ENCODE measurements around the gene SMC6. TPM values are rescaled to one million over a fixed set of nuclear protein-coding genes. Genes with fewer than 3 reads are reported as not detected.

The SMC6 gene
- total RNA-seq, 4 donors from 2014 or later: 15.4 to 30.0 (median 19.0) TPM

DNA sequence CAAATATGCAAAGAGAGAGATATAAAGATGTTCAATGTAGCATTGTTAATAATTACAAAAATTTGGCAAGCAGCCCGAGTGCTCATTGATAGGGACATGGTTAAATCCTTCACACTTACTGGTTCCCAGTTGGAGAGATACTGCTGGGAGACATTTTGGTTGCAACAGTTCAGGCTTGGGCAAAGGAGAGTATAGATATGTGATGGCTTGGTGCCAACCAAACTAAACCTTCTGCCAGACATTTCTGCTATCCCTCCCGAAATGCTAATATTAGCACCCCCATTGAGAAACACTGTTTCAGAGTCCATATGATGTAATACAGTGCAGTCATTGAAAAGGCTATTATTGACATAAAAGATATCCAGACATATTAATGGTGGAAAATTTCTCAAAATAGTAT lies 11.8 kb upstream of the SMC6 start:
- 90 to 96% methylated on average over 2 of the region's 2 CpGs for WGBS, 2 donors
- Histone ChIP-seq H3K36me3 (peaks cover 0 to 2% of the 10 kb centered on the region in 2 donors), H3K27ac (no peak overlapping the region), H3K27me3 (no peaks in the 10 kb centered on the region), H3K9me3 (no peaks in the 10 kb centered on the region), H3K4me3 (replicated peaks in 1 of 3) (no peak overlapping the region), H3K4me1 (no peaks in the 10 kb centered on the region)
- no peak for TF ChIP-seq POLR2A (IDR thresholded peaks at IDR 0.05)
- TF ChIP-seq, protein P1, sequence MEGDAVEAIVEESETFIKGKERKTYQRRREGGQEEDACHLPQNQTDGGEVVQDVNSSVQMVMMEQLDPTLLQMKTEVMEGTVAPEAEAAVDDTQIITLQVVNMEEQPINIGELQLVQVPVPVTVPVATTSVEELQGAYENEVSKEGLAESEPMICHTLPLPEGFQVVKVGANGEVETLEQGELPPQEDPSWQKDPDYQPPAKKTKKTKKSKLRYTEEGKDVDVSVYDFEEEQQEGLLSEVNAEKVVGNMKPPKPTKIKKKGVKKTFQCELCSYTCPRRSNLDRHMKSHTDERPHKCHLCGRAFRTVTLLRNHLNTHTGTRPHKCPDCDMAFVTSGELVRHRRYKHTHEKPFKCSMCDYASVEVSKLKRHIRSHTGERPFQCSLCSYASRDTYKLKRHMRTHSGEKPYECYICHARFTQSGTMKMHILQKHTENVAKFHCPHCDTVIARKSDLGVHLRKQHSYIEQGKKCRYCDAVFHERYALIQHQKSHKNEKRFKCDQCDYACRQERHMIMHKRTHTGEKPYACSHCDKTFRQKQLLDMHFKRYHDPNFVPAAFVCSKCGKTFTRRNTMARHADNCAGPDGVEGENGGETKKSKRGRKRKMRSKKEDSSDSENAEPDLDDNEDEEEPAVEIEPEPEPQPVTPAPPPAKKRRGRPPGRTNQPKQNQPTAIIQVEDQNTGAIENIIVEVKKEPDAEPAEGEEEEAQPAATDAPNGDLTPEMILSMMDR (IDR thresholded peaks at IDR 0.05): no peak
- no peak for DNase-seq
- intact Hi-C loops (cut with DNase I): no loop called here

DNA sequence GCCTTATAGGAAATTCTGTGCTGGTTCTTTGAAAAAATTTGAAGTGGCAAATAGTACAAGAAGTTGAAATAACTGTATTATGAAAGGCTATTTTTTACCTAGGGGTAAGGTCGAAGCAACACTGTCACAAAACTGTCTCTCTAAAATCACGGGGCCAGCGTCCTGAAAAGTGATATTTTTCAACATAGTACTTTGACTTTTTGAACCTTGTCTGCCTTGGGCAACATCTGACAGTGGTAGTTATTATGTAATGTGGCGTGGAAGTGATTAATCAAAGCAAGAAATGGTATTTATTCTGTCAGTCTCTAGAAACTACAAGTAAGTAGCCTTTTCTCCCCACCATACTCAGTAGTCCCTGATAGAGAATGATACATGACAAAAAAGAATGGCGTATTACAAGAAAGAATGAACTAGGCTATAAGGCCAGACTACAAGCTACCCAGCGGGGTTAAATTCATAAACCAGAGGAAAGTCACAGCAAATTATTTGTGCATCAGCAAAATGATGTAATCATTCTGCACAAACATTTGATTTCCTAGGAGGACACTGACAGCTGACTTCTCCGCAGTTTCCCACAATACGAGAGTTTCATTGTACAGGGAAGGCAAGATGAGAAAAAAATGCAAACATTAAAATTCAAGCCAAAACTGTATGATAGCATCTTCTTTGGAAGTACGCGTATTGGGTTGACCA lies 10.2 kb upstream of the SMC6 start:
- 95 to 96% methylated on average over 10 of the region's 10 CpGs for WGBS, 2 donors
- H3K36me3 ChIP-seq: no peaks in the 10 kb centered on the region
- intact Hi-C loops (cut with DNase I): no loop called here
- H3K4me1 ChIP-seq: no peaks in the 10 kb centered on the region
- H3K9me3 ChIP-seq: no peaks in the 10 kb centered on the region
- DNase-seq: no peak
- TF ChIP-seq, protein P1 (IDR thresholded peaks at IDR 0.05): no peak
- TF ChIP-seq POLR2A (IDR thresholded peaks at IDR 0.05): no peak
- no peaks in the 10 kb centered on the region for H3K27me3 ChIP-seq
- no peak overlapping the region for H3K4me3 ChIP-seq (replicated peaks in 1 of 3)
- H3K27ac ChIP-seq: no peak overlapping the region

DNA sequence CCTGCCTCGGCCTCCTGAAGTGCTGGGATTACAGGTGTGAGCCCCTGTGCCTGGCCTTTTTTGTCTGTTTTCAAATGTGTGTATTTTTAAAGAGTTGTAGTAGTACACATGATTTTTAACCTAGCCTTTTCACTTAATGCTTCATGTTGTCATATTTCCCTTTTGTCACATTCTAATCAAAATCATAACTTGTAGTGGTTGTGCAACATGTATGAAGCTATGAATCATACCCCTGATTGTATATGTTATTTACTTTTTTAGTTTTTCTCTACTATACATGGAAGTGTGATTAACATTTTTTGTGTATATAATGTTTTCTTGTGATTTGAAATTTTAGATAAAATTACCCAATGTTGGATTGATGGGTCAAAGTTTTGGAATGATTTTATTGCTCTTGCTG lies 8.8 kb upstream of the SMC6 start:
- WGBS, 2 donors: 96 to 100% methylated on average over 1 of the region's 1 CpG
- H3K9me3 ChIP-seq: no peaks in the 10 kb centered on the region
- intact Hi-C loops (cut with DNase I): no loop called here
- DNase-seq: no peak
- H3K4me1 ChIP-seq: no peaks in the 10 kb centered on the region
- H3K4me3 ChIP-seq (replicated peaks in 1 of 3): no peak overlapping the region
- no peak overlapping the region for H3K27ac ChIP-seq
- H3K36me3 ChIP-seq: no peaks in the 10 kb centered on the region
- no peaks in the 10 kb centered on the region for H3K27me3 ChIP-seq
- TF ChIP-seq, protein P1 (IDR thresholded peaks at IDR 0.05): no peak
- TF ChIP-seq POLR2A (IDR thresholded peaks at IDR 0.05): no peak

DNA sequence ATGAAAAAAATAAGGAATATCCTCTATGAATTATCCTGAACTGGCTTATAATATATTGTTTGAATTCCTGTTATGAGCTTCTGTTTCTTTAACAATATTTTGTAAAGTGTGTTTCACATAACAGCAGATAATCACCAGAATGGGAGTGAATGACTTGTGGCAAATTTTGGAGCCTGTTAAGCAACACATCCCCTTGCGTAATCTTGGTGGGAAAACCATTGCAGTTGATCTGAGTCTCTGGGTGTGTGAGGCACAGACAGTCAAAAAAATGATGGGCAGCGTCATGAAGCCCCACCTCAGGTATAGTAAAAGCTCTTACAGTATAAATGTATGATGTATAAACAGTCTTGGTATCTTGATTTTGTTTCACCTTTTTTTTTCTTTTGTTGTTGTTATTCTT lies 6.2 kb upstream of the SMC6 start:
- intact Hi-C loops (cut with DNase I): no loop called here
- H3K4me1 ChIP-seq: peaks cover 0 to under 1% of the 10 kb centered on the region in 2 donors
- no peaks in the 10 kb centered on the region for H3K9me3 ChIP-seq
- TF ChIP-seq, protein P1 (IDR thresholded peaks at IDR 0.05): no peak
- TF ChIP-seq POLR2A (IDR thresholded peaks at IDR 0.05): no peak
- no peaks in the 10 kb centered on the region for H3K36me3 ChIP-seq
- H3K27me3 ChIP-seq: no peaks in the 10 kb centered on the region
- WGBS, 2 donors: 88 to 95% methylated on average over 2 of the region's 2 CpGs
- H3K4me3 ChIP-seq (replicated peaks in 1 of 3): no peak overlapping the region
- no peak overlapping the region for H3K27ac ChIP-seq
- no peak for DNase-seq

DNA sequence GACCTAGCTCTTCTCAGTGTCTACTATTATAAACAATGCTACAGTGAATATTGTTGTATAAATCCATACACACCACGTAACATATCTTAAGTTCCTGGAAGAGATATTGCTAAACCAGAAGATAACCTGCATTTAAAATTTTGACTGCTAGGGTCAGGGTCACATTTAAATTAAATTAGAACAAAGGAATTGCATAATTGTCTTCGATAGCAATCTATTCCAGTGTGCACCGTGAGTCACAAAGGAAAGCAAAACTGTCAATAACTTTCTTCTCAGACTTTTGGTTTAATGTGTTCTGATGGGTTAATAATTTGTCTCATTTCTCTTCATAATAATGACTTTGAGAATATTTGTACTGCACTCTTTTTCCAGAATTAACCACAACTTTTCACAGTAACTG lies 4.5 kb upstream of the SMC6 start:
- peaks cover 6 to 7% of the 10 kb centered on the region in 2 donors for H3K4me1 ChIP-seq
- no peaks in the 10 kb centered on the region for H3K9me3 ChIP-seq
- intact Hi-C loops (cut with DNase I): no loop called here
- no peak for TF ChIP-seq POLR2A (IDR thresholded peaks at IDR 0.05)
- TF ChIP-seq, protein P1 (IDR thresholded peaks at IDR 0.05): no peak
- 90 to 93% methylated on average over 3 of the region's 3 CpGs for WGBS, 2 donors
- H3K27me3 ChIP-seq: no peaks in the 10 kb centered on the region
- H3K27ac ChIP-seq: no peak overlapping the region
- DNase-seq: no peak
- H3K4me3 ChIP-seq (replicated peaks in 1 of 3): no peak overlapping the region
- H3K36me3 ChIP-seq: no peaks in the 10 kb centered on the region

All from thyroid gland (tissue), 4 donors.